A673 (cell line): ENCODE measurements around the gene NFATC2. TPM values are rescaled to one million over a fixed set of nuclear protein-coding genes. Genes with fewer than 3 reads are reported as not detected.

Experiments used
- BruUV-seq: library from RNA; stranded (reverse); fragments of 400-500 nt; replicated peaks from 2 replicates; lab custom pipeline; 2021; lab: Mats Ljungman, UMichigan
- CTCF ChIA-PET: fragments of 300-600 bp; sonication (Branson Sonifier 250); formaldehyde crosslinking; loops from one replicate; lab custom pipeline; 2022; ENCODE audit warnings: antibody characterized with exemption; lab: Charles Lee
- POLR2A ChIA-PET: fragments of 300-600 bp; sonication (Branson Sonifier 250); formaldehyde crosslinking; loops from one replicate; lab custom pipeline; 2022; ENCODE audit warnings: antibody characterized with exemption; ENCODE audit not compliant: low non-redundant PET; lab: Charles Lee
- DNase-seq: peaks from one replicate; pipeline ENCODE4 v3.0.0-alpha.2; 2015; ENCODE audit warnings: low spot score
- H3K27ac ChIP-seq: fragments of 200-600 bp; sonication (generic); 2 replicates; pipeline ENCODE4 v1.5.1; 2016; ENCODE audit warnings: mixed run types, low read depth, mild to moderate bottlenecking, mixed read lengths, antibody characterized with exemption, low read length; ENCODE audit not compliant: poor library complexity, severe bottlenecking
- H3K27me3 ChIP-seq: fragments of 200-600 bp; sonication (generic); replicated peaks from 2 replicates; pipeline ENCODE4 v1.6.1; 2017; ENCODE audit warnings: mixed run types, low read depth, mild to moderate bottlenecking, mixed read lengths, antibody characterized with exemption, low read length; ENCODE audit not compliant: insufficient read depth, poor library complexity
- H3K36me3 ChIP-seq: fragments of 200-600 bp; sonication (generic); 2 replicates; pipeline ENCODE4 v1.6.1; 2016; ENCODE audit warnings: mixed run types, mild to moderate bottlenecking, mixed read lengths, antibody characterized with exemption, low read length; ENCODE audit not compliant: insufficient read depth, poor library complexity, severe bottlenecking
- H3K4me1 ChIP-seq: fragments of 200-600 bp; sonication (generic); 2 replicates; pipeline ENCODE4 v1.6.1; 2017; ENCODE audit warnings: mixed run types, mild to moderate bottlenecking, mixed read lengths, antibody characterized with exemption, low read length; ENCODE audit not compliant: insufficient read depth, poor library complexity, severe bottlenecking
- H3K4me3 ChIP-seq: fragments of 200-600 bp; sonication (generic); 2 replicates; pipeline ENCODE4 v1.5.1; 2016; ENCODE audit warnings: low read depth, mixed run types, mild to moderate bottlenecking, mixed read lengths, low read length; ENCODE audit not compliant: poor library complexity, severe bottlenecking
- H3K9me3 ChIP-seq: fragments of 200-600 bp; sonication (generic); 2 replicates; pipeline ENCODE4 v1.6.1; 2016; ENCODE audit warnings: mixed run types, low read depth, mild to moderate bottlenecking, mixed read lengths, antibody characterized with exemption, low read length; ENCODE audit not compliant: poor library complexity, severe bottlenecking
- EZH2 ChIP-seq: fragments of 200-600 bp; sonication (generic); IDR thresholded peaks from 2 replicates; pipeline ENCODE4 v1.6.1; 2017; ENCODE audit warnings: borderline replicate concordance, low read depth, mild to moderate bottlenecking, mixed read lengths, antibody characterized with exemption, low read length; ENCODE audit not compliant: poor library complexity, severe bottlenecking
- intact Hi-C: fragments of 100-400 bp; cut with micrococcal nuclease; formaldehyde crosslinking; loops from one replicate; pipeline ENCODE4 v1.10.0; 2022; ENCODE audit not compliant: unreplicated experiment
- total RNA-seq: library from RNA; stranded (reverse); gene quantifications from 2 replicates; pipeline ENCODE4 v1.2.3, GENCODE V29; 2021
- TF ChIP-seq, protein P1 (sequence below): fragments of 300-800, 200-600 bp; sonication (generic); conservative IDR thresholded peaks from 2 replicates; pipeline ENCODE4 v1.5.1; 2017; ENCODE audit warnings: low read depth, mild to moderate bottlenecking, antibody characterized with exemption, low read length, moderate library complexity, mixed read lengths

Gene NFATC2
- total RNA-seq, 1 experiment from 2014 or later: 0.64 TPM

DNA sequence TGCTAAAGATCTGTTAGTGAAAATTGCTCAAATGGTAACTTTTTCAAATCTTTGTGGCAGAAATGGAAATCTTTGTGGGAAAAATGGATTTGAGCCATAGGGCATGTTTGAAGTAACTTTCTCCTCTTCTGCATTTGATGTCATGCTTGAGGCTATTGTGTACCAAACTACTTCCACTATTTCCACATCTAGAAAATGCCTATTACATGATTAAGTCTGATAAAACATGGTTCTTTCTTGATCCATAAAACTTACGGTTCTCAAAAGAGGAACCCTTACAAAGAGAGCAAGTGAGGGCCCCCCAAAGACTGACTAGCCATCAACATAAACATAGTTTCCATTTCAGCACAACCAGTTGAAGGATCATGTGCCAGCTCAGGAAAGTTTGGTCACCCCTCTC, 150.6 kb downstream of the NFATC2 start:
- H3K9me3 ChIP-seq: no peaks in the 10 kb centered on the region
- H3K36me3 ChIP-seq: no peaks in the 10 kb centered on the region
- H3K27ac ChIP-seq: no peak overlapping the region
- ChIA-PET CTCF (no interaction called here), POLR2A (no interaction called here)
- no peak for DNase-seq
- TF ChIP-seq, protein P1, sequence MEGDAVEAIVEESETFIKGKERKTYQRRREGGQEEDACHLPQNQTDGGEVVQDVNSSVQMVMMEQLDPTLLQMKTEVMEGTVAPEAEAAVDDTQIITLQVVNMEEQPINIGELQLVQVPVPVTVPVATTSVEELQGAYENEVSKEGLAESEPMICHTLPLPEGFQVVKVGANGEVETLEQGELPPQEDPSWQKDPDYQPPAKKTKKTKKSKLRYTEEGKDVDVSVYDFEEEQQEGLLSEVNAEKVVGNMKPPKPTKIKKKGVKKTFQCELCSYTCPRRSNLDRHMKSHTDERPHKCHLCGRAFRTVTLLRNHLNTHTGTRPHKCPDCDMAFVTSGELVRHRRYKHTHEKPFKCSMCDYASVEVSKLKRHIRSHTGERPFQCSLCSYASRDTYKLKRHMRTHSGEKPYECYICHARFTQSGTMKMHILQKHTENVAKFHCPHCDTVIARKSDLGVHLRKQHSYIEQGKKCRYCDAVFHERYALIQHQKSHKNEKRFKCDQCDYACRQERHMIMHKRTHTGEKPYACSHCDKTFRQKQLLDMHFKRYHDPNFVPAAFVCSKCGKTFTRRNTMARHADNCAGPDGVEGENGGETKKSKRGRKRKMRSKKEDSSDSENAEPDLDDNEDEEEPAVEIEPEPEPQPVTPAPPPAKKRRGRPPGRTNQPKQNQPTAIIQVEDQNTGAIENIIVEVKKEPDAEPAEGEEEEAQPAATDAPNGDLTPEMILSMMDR: no peak
- TF ChIP-seq EZH2: no peak
- no peak overlapping the region for H3K4me3 ChIP-seq
- no peaks in the 10 kb centered on the region for H3K27me3 ChIP-seq
- no peaks in the 10 kb centered on the region for H3K4me1 ChIP-seq
- intact Hi-C loops: no loop called here
- BruUV-seq: no TSS peak

- intact Hi-C loops: no loop called here
- POLR2A ChIA-PET: no interaction called here
These were observed 152.8 kb downstream of the NFATC2 start for GRCh38 chr20:51389543-51390264.

GRCh38 chr20:51388756-51389542, 153.6 kb downstream of the NFATC2 start:
- Histone ChIP-seq H3K27me3 (no peaks in the 10 kb centered on the region), H3K27ac (no peak overlapping the region), H3K36me3 (no peaks in the 10 kb centered on the region), H3K4me3 (no peak overlapping the region), H3K4me1 (peaks cover 7% of the 10 kb centered on the region), H3K9me3 (no peaks in the 10 kb centered on the region)
- DNase-seq: no peak
- CTCF ChIA-PET: no interaction called here
- no TSS peak for BruUV-seq
- intact Hi-C loops: no loop called here
- POLR2A ChIA-PET: no interaction called here
- TF ChIP-seq EZH2: no peak
- TF ChIP-seq, protein P1: no peak

More at GRCh38 chr20:51389543-51390264, 152.8 kb downstream of the NFATC2 start:
- H3K9me3 ChIP-seq: no peaks in the 10 kb centered on the region
- TF ChIP-seq EZH2: no peak
- TF ChIP-seq, protein P1: no peak
- no peaks in the 10 kb centered on the region for H3K36me3 ChIP-seq
- H3K27me3 ChIP-seq: no peaks in the 10 kb centered on the region
- CTCF ChIA-PET: no interaction called here
- no peak overlapping the region for H3K27ac ChIP-seq
- BruUV-seq: no TSS peak
- peaks cover 7% of the 10 kb centered on the region for H3K4me1 ChIP-seq
- H3K4me3 ChIP-seq: no peak overlapping the region
- DNase-seq: no peak
